GM13976 (cell line): ENCODE data around the gene LGI4.
A peak's percentile ranks its signal among the peaks of the same experiment; 100 is the strongest.
"Not testable (repeated sequence)": the region's sequence is repeated elsewhere in the genome, so short reads cannot be mapped to it uniquely, and the experiment has no call there.

ENCODE experiments used
- DNase-seq: peaks from one replicate; pipeline ENCODE4 v3.0.0; 2012; ENCODE audit warnings: low spot score
- CTCF ChIP-seq: IDR thresholded peaks from 2 replicates; pipeline ENCODE4 v1.5.1; 2012; ENCODE audit warnings: borderline replicate concordance, mild to moderate bottlenecking; ENCODE audit not compliant: insufficient read depth; ENCODE audit errors: extremely low read depth, missing control alignments, control extremely low read depth
- in situ Hi-C: fragments of 300-500 bp; cut with MboI; formaldehyde crosslinking; loops from one replicate; pipeline ENCODE4 v1.12.0; 2022; ENCODE audit warnings: low sequenced_read_pairs, mixed read lengths, inconsistent platforms; ENCODE audit not compliant: unreplicated experiment

The LGI4 gene

GRCh38 chr19:35136231-35136630, 1.4 kb upstream of the LGI4 start:
- in situ Hi-C loops, result no loop called here
- no peak for TF ChIP-seq CTCF

GRCh38 chr19:35135389-35135909, 590 bp upstream of the LGI4 start:
- peak; percentile 84 for TF ChIP-seq CTCF
- in situ Hi-C loops, result no loop called here
- DNase-seq, result peak; percentile 92

More at GRCh38 chr19:35136231-35136630, 1.4 kb upstream of the LGI4 start:
- no peak for DNase-seq

- no peak for TF ChIP-seq CTCF
- in situ Hi-C loops, result no loop called here
- no peak for DNase-seq
These were observed 1.0 kb downstream of the LGI4 start for GRCh38 chr19:35133826-35134225.

- no peak for TF ChIP-seq CTCF
- in situ Hi-C loops, result no loop called here
- DNase-seq, result no peak
These were observed 2.6 kb downstream of the LGI4 start for GRCh38 chr19:35132254-35132653.

- TF ChIP-seq CTCF, result no peak
- in situ Hi-C loops, result no loop called here
These were observed 3.8 kb downstream of the LGI4 start for GRCh38 chr19:35130761-35131720.

GRCh38 chr19:35129724-35130274, 5.1 kb downstream of the LGI4 start:
- in situ Hi-C loops, DNase-seq: not testable (repeated sequence)

More at GRCh38 chr19:35130761-35131720, 3.8 kb downstream of the LGI4 start:
- DNase-seq, result no peak
